Skeletal muscle tissue (tissue), 4 donors: ENCODE data around the gene TMBIM1. TPM values are rescaled to one million over a fixed set of nuclear protein-coding genes. Genes with fewer than 3 reads are reported as not detected.

ENCODE experiments used
- H3K27ac ChIP-seq: one replicate; pipeline ENCODE4 v1.7.0; 2013; ENCODE audit warnings: mild to moderate bottlenecking, low read depth, low read length, inconsistent platforms
- H3K27me3 ChIP-seq, 3 donors: one replicate each; pipeline ENCODE4 v1.7.0; 2013; ENCODE audit warnings: low read length in 3 of 3; ENCODE audit not compliant: control insufficient read depth in 3 of 3, insufficient read depth in 3 of 3
- H3K36me3 ChIP-seq, 3 donors: one replicate each; pipeline ENCODE4 v1.7.0; 2013; ENCODE audit warnings: low read length in 3 of 3; ENCODE audit not compliant: control insufficient read depth in 3 of 3, insufficient read depth in 3 of 3
- H3K4me1 ChIP-seq, 3 donors: one replicate each; pipeline ENCODE4 v1.7.0; 2013; ENCODE audit warnings: low read length in 3 of 3, mild to moderate bottlenecking in 3 of 3; ENCODE audit not compliant: control insufficient read depth in 3 of 3, insufficient read depth in 3 of 3
- H3K4me3 ChIP-seq, 3 donors: one replicate each; pipeline ENCODE4 v1.7.0; 2013; ENCODE audit warnings: low read length in 3 of 3
- H3K9ac ChIP-seq, 3 donors: one replicate each; pipeline ENCODE4 v1.7.0; 2013; ENCODE audit warnings: low read length in 3 of 3, mild to moderate bottlenecking in 3 of 3, moderate library complexity in 2 of 3, low read depth in 1 of 3
- H3K9me3 ChIP-seq, 3 donors: one replicate each; pipeline ENCODE4 v1.7.0; 2013; ENCODE audit warnings: low read length in 3 of 3; ENCODE audit not compliant: control insufficient read depth in 3 of 3
- total RNA-seq: library from RNA; depleted of rRNA; stranded (reverse); fragments of >200 nt; gene quantifications from one replicate; pipeline ENCODE4 v1.2.3, GENCODE V29; 2014
- donor health status: Osteomylitis.

TMBIM1 gene
- total RNA-seq, 1 donor from 2014 or later: 109 TPM

- Histone ChIP-seq H3K4me3 (peak overlapping the region in 2 of 3 donors; percentile 29 to 32), H3K36me3 (peaks cover 34 to 45% (median 40%) of the 10 kb centered on the region in 3 donors), H3K27me3 (no peaks in the 10 kb centered on the region), H3K4me1 (peaks cover 61 to 88% (median 64%) of the 10 kb centered on the region in 3 donors), H3K9me3 (no peaks in the 10 kb centered on the region), H3K27ac (peak overlapping the region; percentile 100), H3K9ac (peak overlapping the region; percentile 86 to 98 (median 97))
Observed at GRCh38 chr2:218282173-218282991, 9.9 kb downstream of the TMBIM1 start.

GRCh38 chr2:218281449-218281848 is 10.9 kb downstream of the TMBIM1 start:
- Histone ChIP-seq H3K27me3 (no peaks in the 10 kb centered on the region), H3K27ac (peak overlapping the region; percentile 100), H3K9ac (peak overlapping the region; percentile 65 to 98 (median 97)), H3K36me3 (peaks cover 43 to 55% (median 49%) of the 10 kb centered on the region in 3 donors), H3K9me3 (no peaks in the 10 kb centered on the region), H3K4me3 (peak overlapping the region in 1 of 3 donors; percentile 32), H3K4me1 (peaks cover 51 to 80% (median 60%) of the 10 kb centered on the region in 3 donors)

GRCh38 chr2:218280260-218280870 is 11.9 kb downstream of the TMBIM1 start:
- Histone ChIP-seq H3K4me1 (peaks cover 41 to 70% (median 54%) of the 10 kb centered on the region in 3 donors), H3K9me3 (no peaks in the 10 kb centered on the region), H3K36me3 (peaks cover 54 to 65% (median 60%) of the 10 kb centered on the region in 3 donors), H3K9ac (peak overlapping the region in 1 of 3 donors; percentile 25), H3K27ac (no peak overlapping the region), H3K27me3 (no peaks in the 10 kb centered on the region), H3K4me3 (no peak overlapping the region)

DNA sequence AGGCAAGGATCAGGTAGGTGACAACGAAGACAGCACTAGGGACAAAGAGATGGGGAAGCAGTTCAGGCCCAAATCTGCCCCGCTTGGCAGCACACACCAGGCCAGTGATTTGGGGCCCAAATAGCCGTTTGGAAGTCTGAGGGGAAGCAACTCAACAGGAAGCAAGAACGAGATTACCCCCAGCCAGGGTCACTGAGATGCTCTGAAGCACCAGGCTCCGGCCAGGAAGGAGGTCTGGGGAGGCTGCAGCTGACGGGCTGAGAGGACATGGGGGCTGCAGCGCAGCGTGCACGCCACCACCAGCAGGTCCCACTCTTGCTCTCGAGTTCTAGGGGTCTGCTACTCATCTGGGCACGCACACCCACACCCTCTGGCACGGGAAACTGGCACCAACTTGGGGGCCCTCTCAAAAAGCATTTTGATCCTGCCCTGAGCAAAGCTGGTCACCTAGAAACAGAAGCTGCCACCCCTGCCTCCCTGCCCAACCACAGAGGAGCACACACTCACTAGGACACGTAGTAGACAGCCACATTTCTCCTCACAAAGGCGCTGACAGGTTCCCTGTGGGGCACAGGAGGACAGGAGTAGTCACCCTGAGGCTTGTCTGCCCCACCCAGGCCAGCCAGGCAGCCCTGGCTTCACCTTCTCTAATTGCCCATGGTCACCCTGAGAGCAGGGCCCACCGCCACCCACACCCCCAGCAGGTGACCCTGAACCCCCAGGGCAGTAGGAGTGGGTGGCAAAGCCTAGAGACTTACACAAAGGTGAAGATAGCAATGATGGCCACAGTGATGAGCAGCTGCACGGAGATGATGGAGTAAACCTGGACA is 13.6 kb downstream of the TMBIM1 start:
- peak overlapping the region in 1 of 3 donors; percentile 28 for H3K9ac ChIP-seq
- H3K9me3 ChIP-seq: no peaks in the 10 kb centered on the region
- H3K27ac ChIP-seq: no peak overlapping the region
- H3K36me3 ChIP-seq: peaks cover 65 to 81% (median 76%) of the 10 kb centered on the region in 3 donors
- no peaks in the 10 kb centered on the region for H3K27me3 ChIP-seq
- H3K4me1 ChIP-seq: peaks cover 34 to 61% (median 46%) of the 10 kb centered on the region in 3 donors
- no peak overlapping the region for H3K4me3 ChIP-seq

- peak overlapping the region in 1 of 3 donors; percentile 28 for H3K9ac ChIP-seq
- no peaks in the 10 kb centered on the region for H3K9me3 ChIP-seq
- H3K4me3 ChIP-seq: no peak overlapping the region
- peaks cover 30 to 58% (median 43%) of the 10 kb centered on the region in 3 donors for H3K4me1 ChIP-seq
- no peak overlapping the region for H3K27ac ChIP-seq
- H3K27me3 ChIP-seq: no peaks in the 10 kb centered on the region
- H3K36me3 ChIP-seq: peaks cover 65 to 84% (median 76%) of the 10 kb centered on the region in 3 donors
Observed at GRCh38 chr2:218277921-218278320, 14.4 kb downstream of the TMBIM1 start.

GRCh38 chr2:218276986-218277755 is 15.1 kb downstream of the TMBIM1 start:
- Histone ChIP-seq H3K9ac (no peak overlapping the region), H3K4me1 (peaks cover 30 to 57% (median 43%) of the 10 kb centered on the region in 3 donors), H3K36me3 (peaks cover 65 to 83% (median 76%) of the 10 kb centered on the region in 3 donors), H3K4me3 (no peak overlapping the region), H3K27me3 (no peaks in the 10 kb centered on the region), H3K9me3 (no peaks in the 10 kb centered on the region), H3K27ac (no peak overlapping the region)

DNA sequence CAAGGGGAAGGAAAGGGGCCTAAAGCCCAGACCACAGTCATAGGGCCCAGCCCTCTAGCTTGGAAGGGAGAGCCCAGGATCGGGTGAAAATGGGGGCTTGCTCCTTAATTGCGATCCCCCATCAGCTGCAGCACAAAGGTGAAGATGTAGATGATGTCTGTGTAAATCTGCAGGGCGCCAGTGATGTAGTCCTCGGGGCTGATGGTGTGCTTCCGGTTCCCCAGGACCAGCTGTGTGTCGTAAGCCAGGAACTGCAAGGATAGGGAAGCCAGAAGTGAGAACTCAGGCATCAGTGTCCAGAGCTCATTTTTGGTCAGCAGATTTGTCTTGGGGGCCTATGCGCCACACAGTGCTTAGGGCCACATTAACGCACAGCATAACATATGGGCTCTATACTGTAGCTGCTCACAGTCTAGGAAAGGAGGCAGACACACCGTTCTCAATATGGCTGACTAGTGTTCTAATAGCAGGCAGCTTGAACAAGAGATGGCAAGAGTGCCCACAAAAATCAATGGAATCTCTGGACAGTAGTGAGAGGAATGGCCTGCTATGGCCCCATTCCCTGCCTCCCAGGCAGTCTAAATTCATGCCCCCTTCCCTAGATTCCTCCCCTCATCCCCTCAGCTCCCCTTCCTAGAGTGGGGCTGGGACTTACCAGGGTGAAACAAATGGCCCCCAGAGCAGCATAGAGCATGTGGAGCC is 16.8 kb downstream of the TMBIM1 start:
- H3K4me3 ChIP-seq: no peak overlapping the region
- H3K27me3 ChIP-seq: no peaks in the 10 kb centered on the region
- H3K9ac ChIP-seq: no peak overlapping the region
- H3K4me1 ChIP-seq: peaks cover 36 to 61% (median 47%) of the 10 kb centered on the region in 3 donors
- H3K36me3 ChIP-seq: peaks cover 62 to 70% (median 70%) of the 10 kb centered on the region in 3 donors
- H3K27ac ChIP-seq: no peak overlapping the region
- no peaks in the 10 kb centered on the region for H3K9me3 ChIP-seq

DNA sequence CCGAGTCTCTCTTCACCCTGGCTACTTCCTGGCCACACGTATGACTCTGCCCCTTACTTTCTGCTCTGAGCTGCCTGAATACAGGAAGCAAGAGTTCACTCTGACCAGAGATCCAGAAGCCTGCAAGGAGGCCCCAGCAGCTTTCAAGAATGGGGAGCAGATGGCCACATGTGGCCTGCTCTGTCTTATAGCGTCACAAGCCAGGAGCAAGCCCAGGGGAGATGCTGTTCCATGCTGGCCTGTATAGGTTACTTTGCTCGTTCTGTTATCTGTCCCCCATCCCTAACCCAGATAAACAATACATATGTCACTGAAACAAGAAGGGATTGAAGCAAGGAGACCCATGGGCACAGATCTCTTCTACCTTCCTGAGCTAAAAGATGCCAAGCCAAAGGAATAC is 17.7 kb downstream of the TMBIM1 start:
- peak overlapping the region in 2 of 3 donors; percentile 29 to 40 for H3K9ac ChIP-seq
- H3K36me3 ChIP-seq: peaks cover 53 to 60% (median 60%) of the 10 kb centered on the region in 3 donors
- peak overlapping the region; percentile 27 for H3K27ac ChIP-seq
- H3K27me3 ChIP-seq: no peaks in the 10 kb centered on the region
- no peak overlapping the region for H3K4me3 ChIP-seq
- H3K9me3 ChIP-seq: no peaks in the 10 kb centered on the region
- H3K4me1 ChIP-seq: peaks cover 36 to 58% (median 45%) of the 10 kb centered on the region in 3 donors

- Histone ChIP-seq H3K4me3 (no peak overlapping the region), H3K27me3 (no peaks in the 10 kb centered on the region), H3K4me1 (peaks cover 43 to 59% (median 51%) of the 10 kb centered on the region in 3 donors), H3K36me3 (peaks cover 46 to 53% (median 53%) of the 10 kb centered on the region in 3 donors), H3K27ac (no peak overlapping the region), H3K9ac (no peak overlapping the region), H3K9me3 (no peaks in the 10 kb centered on the region)
Observed at GRCh38 chr2:218273908-218274249, 18.4 kb downstream of the TMBIM1 start.
